Type B pancreatic cell (in vitro differentiated cells): ENCODE results near the gene TAS1R3. TPM values are rescaled to one million over a fixed set of nuclear protein-coding genes. Genes with fewer than 3 reads are reported as not detected.

Experiments
- DNase-seq: peaks from one replicate; pipeline ENCODE4 v3.0.0; 2021; ENCODE audit warnings: mixed read lengths; ENCODE audit not compliant: unreplicated experiment; ENCODE audit errors: extremely low spot score
- H3K27ac Mint-ChIP-seq: 2 replicates; pipeline ENCODE4 v1.8.0; 2021; ENCODE audit warnings: mild to moderate bottlenecking, mixed read lengths
- H3K27me3 Mint-ChIP-seq: 2 replicates; pipeline ENCODE4 v1.8.0; 2021; ENCODE audit warnings: mixed read lengths
- H3K36me3 Mint-ChIP-seq: 2 replicates; pipeline ENCODE4 v1.8.0; 2021; ENCODE audit warnings: mixed read lengths
- H3K4me1 Mint-ChIP-seq: one replicate; pipeline ENCODE4 v1.8.0; 2021; ENCODE audit warnings: mixed read lengths; ENCODE audit not compliant: unreplicated experiment
- H3K4me3 Mint-ChIP-seq: 2 replicates; pipeline ENCODE4 v1.8.0; 2021; ENCODE audit warnings: mild to moderate bottlenecking, mixed read lengths
- H3K9me3 Mint-ChIP-seq: 2 replicates; pipeline ENCODE4 v1.8.0; 2021; ENCODE audit warnings: mixed read lengths
- CTCF ChIP-seq: fragments of 200-600 bp; sonication (generic); conservative IDR thresholded peaks from 2 replicates; pipeline ENCODE4 v1.5.0; 2021; ENCODE audit warnings: antibody characterized with exemption, mild to moderate bottlenecking
- total RNA-seq: library from RNA; stranded (reverse); gene quantifications from 2 replicates; pipeline ENCODE4 v1.2.1, GENCODE V29; 2021; ENCODE audit warnings: low replicate concordance

Gene TAS1R3
- total RNA-seq, 1 donor from 2014 or later = 0.89 TPM

GRCh38 chr1:1321477-1321876 is 9.6 kb upstream of the TAS1R3 start:
- Mint-ChIP-seq H3K36me3 (no peaks in the 10 kb centered on the region), H3K27ac (no peak overlapping the region), H3K4me1 (peaks cover 11% of the 10 kb centered on the region), H3K9me3 (no peaks in the 10 kb centered on the region), H3K4me3 (no peak overlapping the region), H3K27me3 (no peaks in the 10 kb centered on the region)
- TF ChIP-seq CTCF = no peak
- no peak for DNase-seq

- Mint-ChIP-seq H3K4me3 (peak overlapping the region; percentile 78), H3K27ac (peak overlapping the region; percentile 67), H3K9me3 (no peaks in the 10 kb centered on the region), H3K27me3 (no peaks in the 10 kb centered on the region), H3K4me1 (peaks cover 11% of the 10 kb centered on the region), H3K36me3 (no peaks in the 10 kb centered on the region)
- TF ChIP-seq CTCF = no peak
- DNase-seq = no peak
Measured at GRCh38 chr1:1322418-1322817, 8.7 kb upstream of the TAS1R3 start.

GRCh38 chr1:1322952-1323351 is 8.1 kb upstream of the TAS1R3 start:
- no peak for DNase-seq
- Mint-ChIP-seq H3K27ac (peak overlapping the region; percentile 85), H3K9me3 (no peaks in the 10 kb centered on the region), H3K4me3 (peak overlapping the region; percentile 92), H3K36me3 (no peaks in the 10 kb centered on the region), H3K4me1 (peaks cover 11% of the 10 kb centered on the region), H3K27me3 (no peaks in the 10 kb centered on the region)
- TF ChIP-seq CTCF = no peak

- Mint-ChIP-seq H3K4me1 (peaks cover 11% of the 10 kb centered on the region), H3K9me3 (no peaks in the 10 kb centered on the region), H3K4me3 (peak overlapping the region; percentile 88), H3K27ac (peak overlapping the region; percentile 77), H3K36me3 (no peaks in the 10 kb centered on the region), H3K27me3 (no peaks in the 10 kb centered on the region)
- TF ChIP-seq CTCF = no peak
- DNase-seq = no peak
Measured at GRCh38 chr1:1324084-1324523, 7.0 kb upstream of the TAS1R3 start.

GRCh38 chr1:1324524-1325287 is 6.4 kb upstream of the TAS1R3 start, which contains the start of the genes CPTP and INTS11:
CPTP (plus strand) TSS chr1:1324802; CDS start chr1:1326911, 2,109 bp downstream.
INTS11 (minus strand) TSS chr1:1324660; CDS start chr1:1324608, 52 bp downstream.
- TF ChIP-seq CTCF = no peak
- Mint-ChIP-seq H3K4me1 (peaks cover 11% of the 10 kb centered on the region), H3K4me3 (peak within 1 kb of the TSS; percentile 92), H3K27me3 (no peaks in the 10 kb centered on the region), H3K27ac (peak within 1 kb of the TSS; percentile 85), H3K9me3 (no peaks in the 10 kb centered on the region), H3K36me3 (no peaks in the 10 kb centered on the region)
- peak; percentile 98 for DNase-seq
